MV-4-11 (cell line): ENCODE measurements around the gene EFNA2.

ENCODE experiments used
- DNase-seq: peaks from one replicate; lab custom pipeline; 2025; lab: John Stamatoyannopoulos, UW

Gene EFNA2

DNA sequence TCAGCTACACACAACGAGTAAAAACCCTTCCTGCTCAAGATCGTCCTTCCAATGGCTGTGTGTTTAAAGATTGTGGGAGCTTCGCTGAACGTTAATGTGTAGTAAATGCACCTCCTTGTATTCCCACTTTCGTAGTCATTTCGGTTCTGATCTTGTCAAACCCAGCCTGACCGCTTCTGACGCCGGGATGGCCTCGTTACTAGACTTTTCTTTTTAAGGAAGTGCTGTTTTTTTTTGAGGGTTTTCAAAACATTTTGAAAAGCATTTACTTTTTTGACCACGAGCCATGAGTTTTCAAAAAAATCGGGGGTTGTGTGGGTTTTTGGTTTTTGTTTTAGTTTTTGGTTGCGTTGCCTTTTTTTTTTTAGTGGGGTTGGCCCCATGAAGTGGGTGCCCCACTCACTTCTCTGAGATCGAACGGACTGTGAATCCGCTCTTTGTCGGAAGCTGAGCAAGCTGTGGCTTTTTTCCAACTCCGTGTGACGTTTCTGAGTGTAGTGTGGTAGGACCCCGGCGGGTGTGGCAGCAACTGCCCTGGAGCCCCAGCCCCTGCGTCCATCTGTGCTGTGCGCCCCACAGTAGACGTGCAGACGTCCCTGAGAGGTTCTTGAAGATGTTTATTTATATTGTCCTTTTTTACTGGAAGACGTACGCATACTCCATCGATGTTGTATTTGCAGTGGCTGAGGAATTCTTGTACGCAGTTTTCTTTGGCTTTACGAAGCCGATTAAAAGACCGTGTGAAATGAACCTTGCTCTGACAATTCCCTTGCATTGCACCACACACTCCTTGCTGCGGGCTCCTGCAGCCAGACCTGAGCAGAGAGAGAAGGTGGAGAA is 13.0 kb upstream of the EFNA2 start:
- DNase-seq: peak; percentile 79

DNA sequence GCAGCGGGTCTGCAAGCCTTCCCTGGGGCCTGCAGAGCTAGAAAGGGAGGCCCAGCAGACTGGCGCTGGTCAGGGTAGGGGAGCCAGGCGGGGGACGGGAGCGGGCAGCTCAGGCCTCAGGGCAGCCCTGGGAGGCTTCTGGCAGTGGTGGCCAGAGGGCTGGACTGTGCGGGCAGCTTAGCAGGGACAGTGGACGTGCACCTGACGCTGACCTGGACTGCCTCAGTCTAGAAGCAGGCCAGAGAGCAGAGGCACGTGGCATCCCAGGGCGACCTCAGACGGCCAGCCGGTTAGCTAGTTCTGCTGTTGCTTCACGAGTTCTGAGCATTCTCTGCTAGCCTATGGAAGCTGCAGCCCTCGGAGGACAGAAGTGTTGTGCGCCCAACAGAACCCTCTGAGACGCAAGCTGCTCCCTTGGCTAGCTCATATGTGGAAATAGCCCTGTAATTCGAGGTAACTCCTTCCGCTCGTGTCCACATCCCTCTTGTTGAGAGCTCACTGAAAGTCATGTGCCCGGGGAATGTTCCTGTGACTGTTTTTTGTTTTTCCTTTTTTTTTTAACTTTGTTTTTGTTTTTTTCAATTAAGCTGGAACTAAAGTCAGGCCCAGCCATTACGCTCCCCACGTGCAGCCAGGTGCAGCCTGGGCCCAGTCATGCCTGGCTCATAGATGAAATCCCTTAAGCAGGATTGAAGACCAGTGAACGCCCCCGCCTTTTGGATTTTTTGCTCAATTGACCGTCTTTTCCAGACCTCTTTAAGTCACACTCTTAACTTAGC is 12.2 kb upstream of the EFNA2 start:
- DNase-seq: peak; percentile 80

DNA sequence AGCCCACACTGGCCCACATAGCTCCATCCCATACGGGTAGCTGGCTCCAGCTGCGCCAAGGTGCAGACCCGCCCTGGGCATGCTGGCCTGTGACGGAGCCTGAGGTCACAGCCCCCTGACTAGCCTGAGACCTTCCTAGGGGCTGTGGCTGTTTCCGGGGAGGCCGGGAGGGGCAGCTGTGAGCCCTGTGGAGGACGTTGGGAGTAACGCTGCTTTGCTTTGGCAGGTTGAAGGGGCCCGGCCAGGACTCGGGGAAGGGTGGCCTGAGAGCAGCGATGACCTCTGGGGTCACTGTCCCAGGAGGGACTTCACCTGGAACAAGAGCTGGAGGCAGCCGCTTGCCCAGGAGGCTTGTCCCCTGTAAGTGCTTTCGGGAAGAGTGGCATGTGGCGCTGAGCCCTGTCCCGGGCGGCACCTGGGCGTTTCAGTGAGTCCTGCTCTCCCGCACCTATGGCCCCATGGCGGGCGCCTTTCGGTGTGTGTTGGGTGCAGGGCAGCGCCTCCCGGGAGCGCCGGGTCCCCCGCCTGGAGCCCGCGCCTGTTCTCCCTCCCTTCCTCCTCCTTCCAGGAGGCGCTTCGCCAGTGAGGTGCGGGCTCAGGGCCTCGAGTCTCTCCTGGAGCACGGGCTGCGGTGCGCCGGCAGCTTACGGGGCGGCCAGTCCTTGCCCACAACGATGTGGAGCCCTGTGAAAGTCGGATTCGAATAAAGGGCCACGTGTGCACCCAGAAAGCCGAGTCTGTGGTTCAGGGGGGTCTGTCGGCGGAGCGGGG is 11.4 kb upstream of the EFNA2 start:
- peak; percentile 54 for DNase-seq

DNA sequence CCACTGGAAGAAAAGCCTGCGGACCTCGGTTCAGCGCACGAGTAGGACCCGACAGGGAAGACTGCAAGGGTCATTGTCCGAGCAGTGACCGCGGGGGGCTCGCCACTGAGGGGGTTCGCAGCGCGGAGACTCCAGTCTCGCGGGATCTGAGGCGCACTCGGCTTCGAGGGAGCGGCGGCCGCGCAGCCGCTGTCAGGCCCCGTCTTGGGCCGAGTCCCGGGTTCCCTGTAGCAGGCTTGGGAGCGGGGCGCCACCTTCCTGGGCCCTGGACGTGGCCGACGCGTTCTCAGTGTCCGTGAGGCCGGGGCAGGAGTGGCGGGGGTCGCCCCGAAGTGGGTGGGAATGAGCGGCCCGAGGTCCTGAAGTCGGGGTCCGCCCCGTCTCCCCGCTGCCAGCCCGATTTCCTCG is 10.8 kb upstream of the EFNA2 start:
- peak; percentile 66 for DNase-seq

DNA sequence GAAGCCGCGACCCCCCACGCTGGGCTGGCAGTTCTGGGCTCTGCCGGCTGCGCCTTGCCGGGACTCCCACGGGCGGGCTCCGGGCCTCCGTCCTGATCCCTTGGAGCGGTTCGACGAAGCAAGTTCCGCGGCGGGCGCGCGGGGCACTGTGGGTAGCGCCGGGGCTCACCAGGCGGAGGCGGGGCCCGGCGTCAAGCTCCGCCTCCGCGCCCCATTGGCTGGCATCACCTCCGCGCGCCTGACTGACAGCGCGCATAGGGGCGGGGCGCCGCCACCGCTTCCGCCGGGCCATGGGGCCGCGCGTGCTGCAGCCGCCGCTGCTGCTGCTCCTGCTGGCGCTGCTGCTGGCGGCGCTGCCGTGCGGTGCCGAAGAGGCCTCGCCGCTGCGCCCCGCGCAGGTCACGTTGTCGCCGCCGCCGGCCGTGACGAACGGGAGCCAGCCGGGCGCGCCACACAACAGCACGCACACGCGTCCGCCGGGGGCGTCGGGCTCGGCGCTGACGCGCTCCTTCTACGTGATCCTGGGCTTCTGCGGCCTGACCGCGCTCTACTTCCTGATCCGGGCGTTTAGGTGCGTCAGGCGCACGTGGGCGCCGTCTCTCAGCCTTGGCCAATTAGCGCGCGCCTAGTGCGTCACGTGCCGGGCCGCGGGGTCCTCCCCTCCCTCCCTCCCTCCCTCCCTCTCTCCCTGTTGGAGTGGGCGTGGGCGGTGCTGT is 10.3 kb upstream of the EFNA2 start, which contains the start of gene FAM174C:
Gene FAM174C, plus strand, starts transcription at position 271 of the 716 bp plus-strand sequence. Its CDS starts 20 bp downstream, at position 291.
- peak; percentile 99 for DNase-seq

DNA sequence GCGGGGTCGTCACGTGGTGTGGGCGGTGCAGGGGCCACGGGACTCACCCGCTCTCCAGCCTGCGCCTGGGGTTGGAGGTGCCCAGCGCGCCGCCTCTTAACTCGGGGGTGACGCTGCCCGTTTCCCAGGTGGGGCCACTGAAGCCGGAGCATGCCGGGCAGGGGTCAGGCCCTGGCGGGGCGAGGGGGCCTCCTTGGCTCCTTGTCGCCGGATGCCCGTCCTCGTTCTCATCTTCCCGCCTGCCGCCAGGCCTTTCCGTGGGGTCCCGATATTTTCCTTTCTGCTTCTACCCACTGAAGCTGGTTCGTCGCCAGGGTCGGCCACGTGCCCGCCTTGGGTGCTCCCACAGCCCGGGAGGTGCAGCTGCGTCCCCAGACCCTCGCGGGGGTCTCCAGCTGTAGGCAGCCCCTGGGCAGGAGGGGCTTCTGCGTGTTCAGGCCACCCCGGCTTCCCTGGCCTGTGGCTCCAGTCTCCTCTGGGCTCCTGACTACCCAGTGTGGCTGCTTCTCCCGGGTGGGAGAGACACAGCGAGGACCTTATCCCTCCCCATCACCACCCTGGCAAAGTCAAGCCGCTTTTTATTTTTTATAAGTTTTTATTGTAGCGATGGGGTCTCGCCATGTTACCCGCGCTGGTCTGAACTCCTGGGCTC is 9.6 kb upstream of the EFNA2 start:
- no peak for DNase-seq

DNA sequence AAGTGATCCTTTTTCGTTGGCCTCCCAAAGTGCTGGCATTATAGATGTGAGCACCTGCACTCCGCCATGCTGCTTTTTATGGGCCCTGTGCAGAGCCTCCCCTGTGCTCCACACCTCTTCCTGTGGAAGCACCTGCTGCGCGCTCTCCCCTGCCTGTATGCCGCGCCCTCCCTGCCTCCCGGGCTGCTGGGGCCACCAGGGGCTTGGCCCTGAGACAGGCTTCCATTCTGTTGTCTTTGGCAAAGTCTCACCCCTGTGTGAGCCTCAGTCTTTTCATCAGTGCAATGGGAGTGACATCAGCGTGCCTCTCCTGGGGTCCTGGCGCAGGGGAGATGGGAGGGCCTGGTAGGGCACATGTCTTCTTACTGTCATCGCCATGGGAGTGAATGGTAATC is 9.0 kb upstream of the EFNA2 start:
- no peak for DNase-seq

DNA sequence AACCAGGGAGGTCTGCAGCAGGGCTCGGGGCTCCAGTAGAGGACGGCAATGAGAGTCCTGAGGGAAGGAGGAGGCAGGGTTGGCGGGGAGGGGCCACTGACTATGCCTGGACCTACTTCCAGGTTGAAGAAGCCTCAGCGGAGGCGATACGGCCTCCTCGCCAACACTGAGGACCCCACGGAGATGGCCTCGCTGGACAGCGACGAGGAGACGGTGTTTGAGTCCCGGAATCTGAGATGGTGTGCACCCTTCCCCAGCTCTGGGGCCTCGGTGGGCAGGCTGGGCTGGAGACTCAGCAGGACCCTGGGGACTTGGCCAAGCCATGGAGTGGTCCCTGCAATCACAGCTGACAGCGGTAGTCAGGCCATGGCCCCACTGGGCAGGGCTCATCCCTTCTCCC is 8.6 kb upstream of the EFNA2 start:
- no peak for DNase-seq

DNA sequence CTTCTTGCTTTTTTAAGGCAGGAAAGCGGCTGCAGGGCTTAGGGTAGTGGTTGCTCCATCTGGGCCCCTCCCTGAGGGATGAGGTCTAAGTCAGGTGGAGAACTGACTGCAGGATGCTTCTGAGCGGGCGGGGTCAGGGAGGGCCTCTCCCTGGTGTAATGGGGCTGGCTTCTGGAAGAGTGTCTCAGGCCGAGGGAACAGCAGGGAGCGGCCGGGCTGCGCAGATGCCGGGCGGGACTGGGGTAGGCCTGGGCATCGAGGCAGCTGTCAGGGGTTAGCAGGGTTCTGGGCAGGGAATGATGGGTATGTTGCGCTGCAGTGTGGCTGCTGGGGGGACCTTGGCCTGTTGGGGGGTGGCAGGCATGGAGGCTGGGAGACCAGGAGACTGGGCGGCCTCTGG is 7.6 kb upstream of the EFNA2 start:
- DNase-seq: no peak

DNA sequence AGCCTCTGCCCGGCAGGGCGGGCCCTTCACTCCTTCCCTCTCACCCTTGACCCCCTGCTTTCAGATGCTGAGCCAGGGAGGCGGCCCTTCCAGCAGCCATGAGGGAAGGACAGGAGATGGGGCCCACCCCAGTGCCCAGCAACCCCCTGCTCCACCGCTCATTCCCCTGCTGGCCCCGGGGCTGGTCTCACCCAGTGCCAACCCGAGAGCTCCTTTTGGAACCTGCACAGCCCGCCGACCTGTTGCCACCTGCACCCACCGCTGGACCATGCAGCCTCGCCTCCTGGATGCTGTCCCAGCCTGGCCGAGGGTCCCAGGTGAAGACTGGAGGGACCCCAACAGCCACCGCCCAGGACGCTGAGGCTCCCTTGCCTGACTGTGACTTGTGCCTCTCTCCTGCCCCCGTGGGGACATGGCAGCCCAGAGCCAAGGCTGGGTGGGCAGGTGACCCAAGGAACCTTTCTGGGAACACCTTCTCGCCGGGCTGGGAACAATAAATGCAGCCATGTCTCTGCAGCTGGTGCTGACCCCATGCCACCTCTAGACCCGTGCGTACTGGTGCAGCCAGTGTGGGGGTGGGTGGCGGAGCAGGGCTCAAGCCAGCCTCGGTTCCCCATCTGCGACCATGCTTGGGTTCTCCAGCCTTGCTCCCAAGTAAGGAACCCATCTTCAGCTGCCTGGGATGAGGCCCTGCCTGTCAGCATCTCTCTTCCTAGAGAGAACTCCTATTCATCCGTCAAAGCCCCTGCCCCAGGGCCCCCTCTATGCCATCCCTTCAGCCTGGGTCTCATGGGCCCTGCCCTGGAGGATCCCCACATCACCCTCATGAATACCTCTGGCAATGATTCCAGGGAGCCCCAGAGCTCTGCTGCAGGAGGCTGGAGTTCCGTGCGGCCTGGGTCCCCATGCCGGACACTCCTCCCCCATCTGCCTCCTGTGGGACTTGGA is 6.7 kb upstream of the EFNA2 start:
- DNase-seq: no peak

DNA sequence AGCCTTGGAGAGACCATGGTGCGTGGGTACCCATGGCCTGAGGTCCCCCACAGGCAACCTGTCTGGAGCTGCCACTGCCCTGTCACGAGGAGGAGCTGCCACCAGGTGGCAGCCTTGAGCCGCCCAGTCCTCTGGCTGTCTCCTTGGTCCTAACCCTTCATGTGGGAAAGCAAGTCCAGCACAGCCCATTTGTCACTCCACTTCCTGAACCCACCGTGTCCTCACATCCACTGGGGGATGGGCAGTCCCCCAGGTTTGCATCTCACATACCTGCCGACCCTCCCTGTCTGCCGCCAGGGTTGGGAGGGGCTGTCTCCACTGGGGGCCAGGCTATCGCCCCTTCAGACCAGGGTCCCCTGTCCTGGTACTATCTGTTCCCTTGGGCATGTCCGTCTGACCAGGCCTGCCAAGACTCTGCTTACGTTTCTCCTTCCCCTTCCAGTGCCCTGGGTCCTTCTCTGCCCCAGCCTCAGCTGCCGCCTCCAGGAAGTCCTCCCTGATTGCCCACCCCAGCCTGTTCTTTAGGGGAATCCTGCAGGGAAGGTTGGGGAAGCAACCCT is 5.8 kb upstream of the EFNA2 start:
- DNase-seq: peak; percentile 79

DNA sequence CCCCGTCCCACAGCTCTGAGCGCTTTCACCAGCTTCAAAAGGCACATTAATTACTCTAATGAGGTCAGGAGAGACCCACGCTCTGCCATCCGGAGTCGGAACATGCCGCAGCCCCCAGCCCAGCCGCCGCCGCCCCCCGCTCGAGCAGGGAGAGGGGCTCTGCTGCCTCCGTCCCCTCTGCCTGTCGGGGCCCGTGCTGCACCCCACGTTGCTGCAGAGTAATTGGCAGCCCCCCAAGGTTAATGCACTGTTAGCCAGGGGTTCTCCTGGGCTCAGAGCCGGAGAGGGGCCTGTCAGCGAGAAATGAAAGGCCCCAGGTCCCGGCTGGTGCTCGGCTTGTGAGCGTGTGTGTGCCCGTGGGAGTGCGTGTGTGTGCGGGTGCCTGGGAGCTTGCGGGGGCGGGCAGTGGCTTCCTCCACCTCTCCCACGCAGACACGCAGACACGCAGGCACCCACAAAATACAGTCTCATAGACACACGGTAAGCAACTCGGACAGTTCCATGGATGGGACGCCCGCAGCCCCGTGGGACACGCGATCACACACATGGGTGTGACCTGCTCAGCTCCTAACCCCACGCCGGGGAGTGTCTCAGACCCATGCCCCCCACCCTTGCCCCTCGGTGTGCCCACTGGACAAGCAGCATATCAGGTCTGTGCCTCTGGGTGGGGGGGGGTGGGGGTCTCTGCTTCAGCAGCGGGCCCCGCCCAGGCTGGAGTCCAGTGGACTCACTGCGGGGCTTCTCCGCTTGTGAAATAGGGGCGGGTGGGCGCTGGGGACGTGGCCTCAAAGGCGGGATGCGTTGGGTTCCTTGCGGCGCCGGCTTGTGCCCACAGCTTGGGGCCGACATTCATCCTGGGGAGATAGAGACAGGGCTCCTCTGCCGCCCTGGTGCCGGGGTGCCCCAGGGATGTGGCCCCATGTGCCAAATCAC is 4.8 kb upstream of the EFNA2 start:
- DNase-seq: no peak

DNA sequence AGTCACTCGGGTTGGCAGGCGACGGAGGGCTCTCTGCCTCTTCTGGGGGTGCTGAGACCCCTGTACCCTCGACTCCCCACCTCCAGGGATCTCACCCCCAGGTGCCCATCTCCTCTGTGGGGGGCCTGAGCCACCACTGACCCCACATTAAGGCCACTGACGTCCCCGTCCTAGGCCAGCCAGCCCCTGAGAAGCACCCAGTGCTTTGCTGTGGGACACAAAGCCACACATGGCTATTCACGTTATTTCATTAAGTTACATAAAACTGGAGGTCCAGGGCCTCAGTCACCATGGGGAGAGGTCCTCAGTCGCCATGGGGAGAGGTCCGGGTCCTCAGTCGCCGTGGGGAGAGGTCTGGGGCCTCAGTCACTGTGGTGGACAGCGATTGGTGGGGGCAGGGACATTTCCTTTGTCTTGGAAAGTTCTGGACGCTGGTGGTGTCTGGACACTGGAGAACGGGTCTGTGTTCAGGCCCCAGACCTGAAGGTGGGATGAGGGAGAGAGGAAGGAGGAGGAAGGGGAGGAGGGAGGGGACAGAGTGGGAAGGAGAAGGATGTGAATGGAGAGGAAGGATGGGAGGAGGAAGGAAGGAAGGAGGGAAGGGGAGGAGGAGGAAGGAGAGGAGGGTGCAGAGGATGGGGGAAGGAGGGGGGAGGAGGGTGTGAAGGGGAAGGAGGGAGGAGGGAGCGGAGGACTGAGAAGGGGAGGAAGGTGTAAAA is 3.9 kb upstream of the EFNA2 start:
- no peak for DNase-seq

DNA sequence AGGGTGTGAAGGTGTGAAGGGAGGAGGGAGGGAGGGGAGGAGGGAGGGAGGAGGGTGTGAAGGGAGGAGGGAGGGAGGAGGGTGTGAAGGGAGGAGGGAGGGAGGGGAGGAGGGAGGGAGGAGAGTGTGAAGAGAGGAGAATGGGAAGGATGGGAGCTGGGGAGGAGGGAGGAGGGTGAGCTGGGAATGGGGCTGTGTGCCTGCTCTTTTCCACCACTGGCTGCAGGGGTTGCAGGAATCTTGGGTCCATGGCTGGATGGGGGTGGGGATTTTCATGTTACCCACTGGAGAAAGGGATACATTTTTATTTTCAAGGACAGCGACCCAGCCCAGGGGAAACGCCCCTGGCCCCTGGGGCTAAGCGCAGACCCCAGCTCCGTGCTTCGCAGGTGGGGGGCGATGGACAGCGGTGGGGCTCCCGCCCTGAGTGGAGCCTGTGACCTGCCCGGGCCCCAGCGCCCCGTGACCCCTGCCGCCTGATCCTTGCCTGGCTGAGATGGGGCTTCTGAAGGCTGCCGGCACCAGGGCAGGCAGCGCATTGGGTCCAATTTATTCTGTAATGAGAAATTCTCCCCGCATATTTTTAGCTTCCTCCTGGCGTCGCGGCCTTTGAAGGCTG is 3.0 kb upstream of the EFNA2 start:
- no peak for DNase-seq

DNA sequence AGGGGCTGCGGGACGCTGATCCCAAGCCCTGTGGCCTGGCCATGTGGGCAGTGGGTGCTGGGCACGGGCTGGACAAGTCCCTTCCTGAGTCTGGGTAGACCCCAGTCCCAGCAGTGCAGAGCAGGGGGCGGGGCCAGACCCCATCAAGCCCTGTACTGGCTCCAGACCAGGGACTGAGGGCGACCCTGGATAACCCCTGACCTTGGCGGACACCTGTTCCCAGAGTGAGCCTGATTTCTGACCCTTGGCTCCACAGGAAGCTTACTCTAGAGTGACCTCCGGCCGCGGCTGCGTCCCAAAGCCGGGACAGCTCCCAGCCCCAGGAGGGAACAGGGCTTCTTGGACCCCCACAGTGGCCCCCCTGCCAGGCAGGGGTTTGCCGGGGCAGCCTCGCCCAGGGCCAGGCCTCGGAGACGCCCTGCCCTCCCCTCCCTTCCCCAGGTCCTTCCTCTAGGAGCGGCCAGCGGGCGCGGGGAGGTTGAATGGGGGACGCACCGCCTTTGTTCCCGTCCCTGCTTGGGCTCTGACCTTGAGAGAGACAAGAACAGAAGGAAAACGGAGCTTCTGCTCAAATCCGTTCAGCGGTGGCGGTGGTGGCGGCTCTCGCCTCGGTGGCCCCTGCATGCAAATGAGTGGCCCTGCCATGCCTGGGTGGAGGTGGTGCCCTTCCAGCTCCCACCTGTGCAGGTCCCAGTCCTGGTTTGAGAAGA is 2.3 kb upstream of the EFNA2 start:
- DNase-seq: no peak

DNA sequence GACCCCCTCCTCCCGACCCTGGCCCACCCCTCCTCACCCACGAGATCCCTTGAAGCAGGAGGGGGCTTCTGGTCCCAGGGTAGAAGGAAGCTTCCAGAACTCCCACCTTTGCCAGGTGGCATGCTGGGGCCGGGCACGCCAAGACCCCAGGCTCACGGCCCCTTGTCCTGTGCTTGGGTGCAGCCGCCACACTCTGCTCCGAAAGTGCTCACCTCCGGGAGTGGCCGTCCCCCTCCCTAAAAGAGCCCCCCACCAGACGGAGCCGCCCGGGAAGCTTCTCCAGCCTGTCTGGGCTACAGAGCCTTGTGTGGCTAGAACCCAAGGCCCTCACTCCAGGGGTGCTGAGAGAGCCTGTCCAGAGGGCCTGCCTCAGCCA is 1.8 kb upstream of the EFNA2 start:
- no peak for DNase-seq
